OCI-LY3 (cell line): ENCODE measurements around the gene DEGS1.

ENCODE experiments used
- H2AFZ ChIP-seq: fragments of 200-600, 300-600 bp; shearing (Covaris generic); 2 replicates; pipeline ENCODE4 v1.6.0; 2014; ENCODE audit warnings: antibody characterized with exemption, low read depth, low read length
- H3K27ac ChIP-seq: fragments of 200-600, 300-600 bp; sonication (generic); 2 replicates; pipeline ENCODE4 v1.5.1; 2014; ENCODE audit warnings: mild to moderate bottlenecking, low read length, moderate library complexity, mixed read lengths
- H3K27me3 ChIP-seq: fragments of 200-600, 300-600 bp; sonication (generic); 2 replicates; pipeline ENCODE4 v1.6.1; 2014; ENCODE audit warnings: low read depth, low read length, mixed read lengths
- H3K36me3 ChIP-seq: fragments of 200-600, 300-600 bp; sonication (generic); replicated peaks from 2 replicates; pipeline ENCODE3; 2014; ENCODE audit warnings: low read depth, low read length, mixed read lengths
- H3K4me1 ChIP-seq: fragments of 300-600, 200-600 bp; sonication (generic); 2 replicates; pipeline ENCODE4 v1.6.1; 2014; ENCODE audit warnings: low read length, mixed read lengths
- H3K4me2 ChIP-seq: fragments of 200-600, 300-600 bp; sonication (generic); 2 replicates; pipeline ENCODE4 v1.6.1; 2014; ENCODE audit warnings: low read length, mixed read lengths
- H3K4me3 ChIP-seq: fragments of 300-600, 200-600 bp; sonication (generic); 2 replicates; pipeline ENCODE4 v1.5.1; 2014; ENCODE audit warnings: antibody characterized with exemption, mild to moderate bottlenecking, low read length, moderate library complexity
- H3K79me2 ChIP-seq: fragments of 300-600, 200-600 bp; shearing (Covaris generic); 2 replicates; pipeline ENCODE4 v1.6.1; 2014; ENCODE audit warnings: mild to moderate bottlenecking, low read length, mixed read lengths
- H3K9ac ChIP-seq: fragments of 300-600, 200-600 bp; shearing (Covaris generic); 2 replicates; pipeline ENCODE4 v1.6.0; 2014; ENCODE audit warnings: mild to moderate bottlenecking, low read length, moderate library complexity
- H3K9me3 ChIP-seq: fragments of 200-600, 300-600 bp; shearing (Covaris generic); 2 replicates; pipeline ENCODE4 v1.6.1; 2014; ENCODE audit warnings: low read length, mixed read lengths; ENCODE audit not compliant: insufficient read depth
- H4K20me1 ChIP-seq: fragments of 200-600, 300-600 bp; sonication (generic); 2 replicates; pipeline ENCODE4 v1.6.1; 2016; ENCODE audit warnings: low read length, mixed read lengths; ENCODE audit not compliant: insufficient read depth
- EZH2phosphoT487 ChIP-seq: fragments of 200-600 bp; shearing (Covaris generic); IDR thresholded peaks from 2 replicates; pipeline ENCODE4 v1.6.1; 2018; ENCODE audit warnings: antibody characterized with exemption, mixed run types, low read depth
- TF ChIP-seq, protein P1 (sequence below): fragments of 200-600, 300-600 bp; sonication (generic); IDR thresholded peaks from 2 replicates; pipeline ENCODE4 v1.5.1; 2014; ENCODE audit warnings: antibody characterized with exemption, low read length, low read depth

The DEGS1 gene

GRCh38 chr1:224159541-224159940, 23.5 kb upstream of the DEGS1 start:
- TF ChIP-seq, protein P1, sequence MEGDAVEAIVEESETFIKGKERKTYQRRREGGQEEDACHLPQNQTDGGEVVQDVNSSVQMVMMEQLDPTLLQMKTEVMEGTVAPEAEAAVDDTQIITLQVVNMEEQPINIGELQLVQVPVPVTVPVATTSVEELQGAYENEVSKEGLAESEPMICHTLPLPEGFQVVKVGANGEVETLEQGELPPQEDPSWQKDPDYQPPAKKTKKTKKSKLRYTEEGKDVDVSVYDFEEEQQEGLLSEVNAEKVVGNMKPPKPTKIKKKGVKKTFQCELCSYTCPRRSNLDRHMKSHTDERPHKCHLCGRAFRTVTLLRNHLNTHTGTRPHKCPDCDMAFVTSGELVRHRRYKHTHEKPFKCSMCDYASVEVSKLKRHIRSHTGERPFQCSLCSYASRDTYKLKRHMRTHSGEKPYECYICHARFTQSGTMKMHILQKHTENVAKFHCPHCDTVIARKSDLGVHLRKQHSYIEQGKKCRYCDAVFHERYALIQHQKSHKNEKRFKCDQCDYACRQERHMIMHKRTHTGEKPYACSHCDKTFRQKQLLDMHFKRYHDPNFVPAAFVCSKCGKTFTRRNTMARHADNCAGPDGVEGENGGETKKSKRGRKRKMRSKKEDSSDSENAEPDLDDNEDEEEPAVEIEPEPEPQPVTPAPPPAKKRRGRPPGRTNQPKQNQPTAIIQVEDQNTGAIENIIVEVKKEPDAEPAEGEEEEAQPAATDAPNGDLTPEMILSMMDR: no peak
- TF ChIP-seq EZH2phosphoT487: no peak
- Histone ChIP-seq H3K9ac (no peak overlapping the region), H2AFZ (no peak overlapping the region)

DNA sequence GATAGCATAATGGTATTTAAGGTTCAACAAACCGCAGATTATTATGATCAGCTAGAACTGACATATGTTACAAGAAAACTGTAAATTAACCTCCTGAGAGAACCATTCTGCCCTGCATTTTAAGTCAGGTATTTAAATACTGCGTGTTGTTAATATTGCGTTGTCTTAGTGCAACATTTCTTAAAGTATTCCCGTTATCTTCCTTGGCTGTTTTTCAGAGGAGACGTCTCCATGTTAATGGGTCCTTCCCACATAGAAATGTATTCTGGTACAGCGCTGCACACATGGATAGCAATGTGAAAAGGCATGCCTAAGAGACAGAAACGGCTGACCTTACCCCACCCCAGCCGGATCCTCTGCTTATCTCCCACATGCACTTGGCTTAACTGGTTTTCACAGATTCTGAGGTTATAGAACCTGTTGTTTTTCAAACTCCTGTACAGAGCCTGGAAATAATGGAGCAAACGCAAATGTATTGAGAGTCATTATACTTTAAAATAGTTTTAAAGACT, 22.8 kb upstream of the DEGS1 start:
- H3K9ac ChIP-seq: no peak overlapping the region
- H2AFZ ChIP-seq: no peak overlapping the region
- no peaks in the 10 kb centered on the region for H4K20me1 ChIP-seq
- H3K27me3 ChIP-seq: no peaks in the 10 kb centered on the region
- H3K4me1 ChIP-seq: no peaks in the 10 kb centered on the region
- no peak overlapping the region for H3K27ac ChIP-seq
- H3K4me2 ChIP-seq: no peak overlapping the region
- H3K4me3 ChIP-seq: no peak overlapping the region
- H3K9me3 ChIP-seq: no peaks in the 10 kb centered on the region
- H3K79me2 ChIP-seq: no peaks in the 10 kb centered on the region
- peaks cover 44% of the 10 kb centered on the region for H3K36me3 ChIP-seq
- no peak for TF ChIP-seq EZH2phosphoT487
- TF ChIP-seq, protein P1: no peak

More at GRCh38 chr1:224159541-224159940, 23.5 kb upstream of the DEGS1 start:
- H3K27ac ChIP-seq: no peak overlapping the region
- no peak overlapping the region for H3K4me3 ChIP-seq
- no peak overlapping the region for H3K4me2 ChIP-seq
- no peaks in the 10 kb centered on the region for H3K79me2 ChIP-seq
- H3K36me3 ChIP-seq: peaks cover 44% of the 10 kb centered on the region
- H4K20me1 ChIP-seq: no peaks in the 10 kb centered on the region
- H3K4me1 ChIP-seq: no peaks in the 10 kb centered on the region
- no peaks in the 10 kb centered on the region for H3K9me3 ChIP-seq
- H3K27me3 ChIP-seq: no peaks in the 10 kb centered on the region

- Histone ChIP-seq H3K4me1 (no peaks in the 10 kb centered on the region), H3K9ac (no peak overlapping the region), H3K4me3 (no peak overlapping the region)
Observed at GRCh38 chr1:224162768-224163167, 20.3 kb upstream of the DEGS1 start.

GRCh38 chr1:224163311-224163710, 19.7 kb upstream of the DEGS1 start:
- no peak overlapping the region for H2AFZ ChIP-seq
- no peak overlapping the region for H3K4me3 ChIP-seq
- H3K27me3 ChIP-seq: no peaks in the 10 kb centered on the region
- H3K9ac ChIP-seq: no peak overlapping the region
- H3K79me2 ChIP-seq: no peaks in the 10 kb centered on the region
- TF ChIP-seq, protein P1: no peak
- TF ChIP-seq EZH2phosphoT487: no peak
- no peaks in the 10 kb centered on the region for H3K9me3 ChIP-seq
- no peak overlapping the region for H3K27ac ChIP-seq
- H3K36me3 ChIP-seq: peaks cover 21% of the 10 kb centered on the region
- H3K4me2 ChIP-seq: no peak overlapping the region
- H3K4me1 ChIP-seq: no peaks in the 10 kb centered on the region
- no peaks in the 10 kb centered on the region for H4K20me1 ChIP-seq

More at GRCh38 chr1:224162768-224163167, 20.3 kb upstream of the DEGS1 start:
- H3K9me3 ChIP-seq: no peaks in the 10 kb centered on the region
- H3K27me3 ChIP-seq: no peaks in the 10 kb centered on the region
- no peaks in the 10 kb centered on the region for H4K20me1 ChIP-seq
- no peak overlapping the region for H3K27ac ChIP-seq
- no peak for TF ChIP-seq EZH2phosphoT487
- TF ChIP-seq, protein P1: no peak
- no peaks in the 10 kb centered on the region for H3K79me2 ChIP-seq
- peaks cover 27% of the 10 kb centered on the region for H3K36me3 ChIP-seq
- no peak overlapping the region for H3K4me2 ChIP-seq
- H2AFZ ChIP-seq: no peak overlapping the region
